Measurements from ENCODE around the gene TIMM21. TPM values are rescaled to one million over a fixed set of nuclear protein-coding genes. Genes with fewer than 3 reads are reported as not detected.

Gene TIMM21
- polyA plus RNA-seq, 3 donors from 2014 or later: 11.6 to 28.3 (median 12.3) TPM

DNA sequence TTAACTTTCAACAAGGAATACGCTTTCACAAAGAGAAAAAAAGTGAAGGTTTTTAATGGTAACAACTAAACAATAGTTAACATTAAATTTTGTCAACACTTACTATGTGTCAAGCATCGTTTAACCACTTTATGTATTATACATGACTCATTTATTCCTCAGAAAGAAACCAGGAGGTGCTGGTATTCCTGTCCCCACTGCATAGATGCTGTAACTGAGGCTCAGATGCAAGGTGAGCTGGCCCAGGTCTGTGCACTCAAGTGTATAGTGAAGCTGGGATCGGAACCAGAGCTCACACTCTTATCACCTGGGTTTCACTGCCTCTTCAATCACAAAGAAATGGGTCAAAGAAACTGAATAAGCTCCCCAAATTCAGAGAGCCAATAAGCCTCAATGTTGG, 17.2 kb upstream of the TIMM21 start:
- no peaks in the 10 kb centered on the region for H3K9me3 Mint-ChIP-seq
- H3K4me1 Mint-ChIP-seq: no peaks in the 10 kb centered on the region
- no peak overlapping the region for H3K4me3 Mint-ChIP-seq
- H3K27me3 Mint-ChIP-seq (ENCODE audit: low read depth in 3 of 3): peaks cover 0 to 3% (median 1%) of the 10 kb centered on the region in 3 donors
- no peak overlapping the region for H3K27ac Mint-ChIP-seq
- DNase-seq: no peak
- H3K36me3 Mint-ChIP-seq: no peaks in the 10 kb centered on the region

DNA sequence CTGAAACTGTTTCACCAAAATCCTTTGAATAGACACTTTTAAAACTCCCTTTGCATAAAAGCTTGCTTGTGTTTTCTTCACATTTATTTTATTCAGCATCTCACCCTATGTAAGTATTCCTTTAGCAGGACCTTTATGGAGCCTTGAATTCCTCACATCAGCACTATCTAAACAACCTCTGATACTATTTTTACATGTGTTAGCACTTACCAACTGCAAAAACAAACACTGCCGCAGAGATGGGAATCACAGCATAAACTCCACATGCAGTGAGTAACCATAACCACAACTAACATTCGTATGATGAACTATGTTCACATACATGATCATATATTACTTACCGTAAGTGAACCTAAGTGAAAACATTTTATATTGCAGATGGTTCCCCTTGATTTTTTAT, 16.1 kb upstream of the TIMM21 start:
- Mint-ChIP-seq H3K4me3 (no peak overlapping the region), H3K36me3 (no peaks in the 10 kb centered on the region), H3K4me1 (no peaks in the 10 kb centered on the region), H3K9me3 (no peaks in the 10 kb centered on the region), H3K27me3 (ENCODE audit: low read depth in 3 of 3) (peaks cover 0 to 4% (median 2%) of the 10 kb centered on the region in 3 donors), H3K27ac (no peak overlapping the region)
- DNase-seq: no peak

- H3K36me3 Mint-ChIP-seq: no peaks in the 10 kb centered on the region
- no peak for DNase-seq
- H3K27me3 Mint-ChIP-seq (ENCODE audit: low read depth in 3 of 3): peaks cover 0 to 14% (median 2%) of the 10 kb centered on the region in 3 donors
- no peak overlapping the region for H3K4me3 Mint-ChIP-seq
- no peaks in the 10 kb centered on the region for H3K9me3 Mint-ChIP-seq
- H3K27ac Mint-ChIP-seq: peak overlapping the region in 1 of 6 donors; percentile 26
- no peaks in the 10 kb centered on the region for H3K4me1 Mint-ChIP-seq
These were observed 10.3 kb upstream of the TIMM21 start for GRCh38 chr18:74137920-74138538.

GRCh38 chr18:74139411-74139810, 8.9 kb upstream of the TIMM21 start:
- H3K27ac Mint-ChIP-seq: no peak overlapping the region
- no peaks in the 10 kb centered on the region for H3K9me3 Mint-ChIP-seq
- no peak overlapping the region for H3K4me3 Mint-ChIP-seq
- no peaks in the 10 kb centered on the region for H3K4me1 Mint-ChIP-seq
- DNase-seq: no peak
- peaks cover 2 to 14% (median 2%) of the 10 kb centered on the region in 3 donors for H3K27me3 Mint-ChIP-seq (ENCODE audit: low read depth in 3 of 3)
- no peaks in the 10 kb centered on the region for H3K36me3 Mint-ChIP-seq

DNA sequence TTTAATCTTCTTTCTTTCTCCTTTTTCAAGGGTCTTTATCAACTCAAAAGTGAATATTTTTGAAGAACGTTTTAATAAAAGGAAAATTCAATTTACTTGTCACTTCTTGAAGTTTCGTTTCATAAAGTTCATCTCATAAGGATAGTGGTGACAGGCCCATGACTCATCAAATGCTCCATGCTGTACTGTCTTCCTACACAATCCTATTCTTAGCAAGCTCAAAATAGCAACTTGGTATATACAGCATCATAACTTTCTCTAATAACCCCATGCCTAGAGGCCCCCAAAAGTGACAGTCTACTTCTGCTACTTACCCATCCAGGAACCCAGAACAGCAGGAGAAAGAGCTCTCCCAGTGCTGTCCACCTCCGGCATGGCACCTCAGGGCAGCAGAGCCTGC, 8.4 kb upstream of the TIMM21 start:
- no peak overlapping the region for H3K27ac Mint-ChIP-seq
- DNase-seq: no peak
- H3K36me3 Mint-ChIP-seq: no peaks in the 10 kb centered on the region
- no peak overlapping the region for H3K4me3 Mint-ChIP-seq
- H3K9me3 Mint-ChIP-seq: no peaks in the 10 kb centered on the region
- peaks cover 2 to 14% (median 2%) of the 10 kb centered on the region in 3 donors for H3K27me3 Mint-ChIP-seq (ENCODE audit: low read depth in 3 of 3)
- no peaks in the 10 kb centered on the region for H3K4me1 Mint-ChIP-seq

DNA sequence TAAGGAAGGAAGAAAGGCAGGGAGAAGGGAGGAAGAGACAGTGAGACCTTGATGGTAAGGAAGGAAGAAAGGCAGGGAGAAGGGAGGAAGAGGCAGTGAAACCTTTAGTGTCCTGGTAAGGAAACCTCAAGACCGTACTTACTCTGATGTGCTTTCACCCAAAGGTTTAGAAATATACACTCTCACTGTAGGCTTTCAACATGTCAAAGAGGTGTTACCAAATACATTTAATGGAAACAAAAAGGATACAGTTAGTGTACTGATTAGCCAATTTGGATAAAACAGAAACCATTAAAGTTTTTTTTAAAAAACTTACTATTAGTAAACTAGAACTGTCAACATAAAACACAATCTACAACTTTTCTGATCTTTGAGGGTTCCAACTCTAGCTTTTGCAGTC, 7.7 kb upstream of the TIMM21 start:
- H3K9me3 Mint-ChIP-seq: no peaks in the 10 kb centered on the region
- no peak overlapping the region for H3K27ac Mint-ChIP-seq
- H3K36me3 Mint-ChIP-seq: no peaks in the 10 kb centered on the region
- no peak for DNase-seq
- no peaks in the 10 kb centered on the region for H3K4me1 Mint-ChIP-seq
- no peak overlapping the region for H3K4me3 Mint-ChIP-seq
- H3K27me3 Mint-ChIP-seq (ENCODE audit: low read depth in 3 of 3): peaks cover 2 to 14% (median 2%) of the 10 kb centered on the region in 3 donors

DNA sequence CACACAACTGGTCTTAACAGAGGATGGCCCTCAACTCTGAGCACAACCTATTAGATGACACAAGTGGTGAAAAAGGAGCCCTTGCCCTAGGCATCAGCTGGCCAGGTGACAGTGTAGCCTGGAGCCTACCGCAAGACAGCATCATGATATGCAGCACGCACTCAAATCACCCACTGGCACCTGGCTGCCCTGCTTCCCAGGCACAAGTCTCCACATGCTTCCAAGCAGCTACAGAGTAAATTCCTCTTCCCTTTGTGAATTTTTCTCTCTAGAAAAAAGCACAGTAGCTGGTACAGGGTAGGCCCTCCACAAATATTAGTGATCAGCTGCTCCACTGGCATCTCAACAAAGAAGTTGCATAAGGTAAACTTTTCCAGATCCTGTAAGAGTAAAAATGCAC, 6.7 kb upstream of the TIMM21 start:
- H3K9me3 Mint-ChIP-seq: no peaks in the 10 kb centered on the region
- no peak for DNase-seq
- H3K4me1 Mint-ChIP-seq: peaks cover 0 to 3% of the 10 kb centered on the region in 2 donors
- H3K36me3 Mint-ChIP-seq: no peaks in the 10 kb centered on the region
- H3K4me3 Mint-ChIP-seq: no peak overlapping the region
- no peak overlapping the region for H3K27ac Mint-ChIP-seq
- peaks cover 0 to 10% (median 8%) of the 10 kb centered on the region in 3 donors for H3K27me3 Mint-ChIP-seq (ENCODE audit: low read depth in 3 of 3)

- H3K27me3 Mint-ChIP-seq (ENCODE audit: low read depth in 3 of 3): peaks cover 0 to 15% (median 14%) of the 10 kb centered on the region in 3 donors
- H3K4me1 Mint-ChIP-seq: peaks cover 6 to 9% of the 10 kb centered on the region in 2 donors
- no peak for DNase-seq
- H3K27ac Mint-ChIP-seq: no peak overlapping the region
- H3K36me3 Mint-ChIP-seq: no peaks in the 10 kb centered on the region
- no peak overlapping the region for H3K4me3 Mint-ChIP-seq
- H3K9me3 Mint-ChIP-seq: no peaks in the 10 kb centered on the region
These were observed 6.1 kb upstream of the TIMM21 start for GRCh38 chr18:74142252-74142651.

DNA sequence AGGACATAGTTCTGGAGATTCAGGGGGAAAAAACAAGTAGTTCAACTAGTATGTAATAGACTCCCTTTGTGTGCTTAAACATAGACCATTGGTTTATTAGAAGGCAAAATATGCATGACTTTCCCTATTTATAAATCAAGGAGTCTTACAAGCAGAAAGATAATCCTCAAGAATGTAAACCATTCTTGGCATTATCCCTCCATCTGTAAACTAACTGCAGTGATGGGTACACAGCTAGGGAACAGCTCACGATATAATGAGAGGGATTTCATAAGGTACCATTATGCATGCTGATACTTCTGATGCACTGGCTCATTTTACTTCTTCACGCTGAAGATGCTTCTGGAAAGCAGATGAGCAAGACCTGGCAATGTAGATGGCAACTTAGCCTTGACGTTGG, 1.6 kb upstream of the TIMM21 start:
- H3K4me1 Mint-ChIP-seq: peaks cover 30 to 36% of the 10 kb centered on the region in 2 donors
- H3K9me3 Mint-ChIP-seq: peaks cover 0 to 2% (median 0%) of the 10 kb centered on the region in 6 donors
- DNase-seq: no peak
- peak overlapping the region; percentile 91 to 100 (median 100) for H3K27ac Mint-ChIP-seq
- H3K27me3 Mint-ChIP-seq (ENCODE audit: low read depth in 3 of 3): peaks cover 7 to 26% (median 16%) of the 10 kb centered on the region in 3 donors
- H3K4me3 Mint-ChIP-seq: peak overlapping the region; percentile 98 to 100 (median 99)
- H3K36me3 Mint-ChIP-seq: no peaks in the 10 kb centered on the region

DNA sequence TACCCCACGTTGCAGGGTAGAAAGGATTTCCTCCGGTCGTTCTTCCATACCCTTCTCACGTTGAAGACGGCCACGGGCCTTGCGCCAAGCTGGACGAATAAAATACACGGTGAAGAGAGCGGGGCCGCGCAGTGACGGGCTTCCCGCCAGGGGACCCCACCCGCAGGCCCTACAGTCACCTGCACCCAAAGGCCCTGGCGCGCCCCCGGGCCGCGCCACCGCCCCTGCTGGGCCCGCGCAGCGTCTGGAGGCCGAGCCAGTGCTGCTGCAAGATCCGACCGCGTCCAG, 888 bp upstream of the TIMM21 start:
- Mint-ChIP-seq H3K4me1 (peaks cover 30 to 40% of the 10 kb centered on the region in 2 donors), H3K27me3 (ENCODE audit: low read depth in 3 of 3) (peaks cover 7 to 26% (median 16%) of the 10 kb centered on the region in 3 donors), H3K27ac (peak overlapping the region; percentile 99 to 100 (median 100)), H3K36me3 (peaks cover 0 to 3% (median 0%) of the 10 kb centered on the region in 3 donors), H3K9me3 (peaks cover 0 to 2% (median 0%) of the 10 kb centered on the region in 6 donors), H3K4me3 (peak overlapping the region; percentile 98 to 100 (median 99))
- no peak for DNase-seq

DNA sequence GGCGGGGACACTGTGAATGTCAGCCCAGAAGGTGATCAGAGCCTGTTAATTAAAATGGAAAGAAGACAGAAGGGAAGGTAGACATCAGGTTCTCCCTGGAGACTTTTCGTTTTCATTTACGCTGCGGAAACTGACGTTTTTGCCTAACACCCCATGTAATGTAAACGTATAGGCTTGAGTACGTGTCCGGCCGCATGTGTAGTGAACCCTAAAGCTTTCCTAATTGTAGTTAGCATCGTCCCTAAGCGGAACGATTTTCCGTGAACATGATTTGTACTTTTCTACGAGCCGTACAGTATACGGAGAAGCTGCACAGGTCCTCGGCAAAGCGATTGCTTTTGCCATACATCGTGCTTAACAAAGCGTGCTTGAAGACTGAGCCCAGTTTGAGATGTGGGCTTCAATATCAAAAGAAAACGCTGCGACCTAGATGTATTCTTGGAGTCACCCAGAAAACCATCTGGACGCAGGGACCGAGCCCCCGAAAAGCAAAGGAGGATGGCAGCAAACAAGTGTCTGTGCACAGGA, 284 bp downstream of the TIMM21 start:
- no peak for DNase-seq
- Mint-ChIP-seq H3K27ac (peak overlapping the region; percentile 99 to 100 (median 100)), H3K4me1 (peaks cover 30 to 42% of the 10 kb centered on the region in 2 donors), H3K27me3 (ENCODE audit: low read depth in 3 of 3) (peaks cover 7 to 24% (median 16%) of the 10 kb centered on the region in 3 donors), H3K36me3 (peaks cover 0 to 3% (median 0%) of the 10 kb centered on the region in 3 donors), H3K9me3 (peaks cover 0 to 2% (median 0%) of the 10 kb centered on the region in 6 donors), H3K4me3 (peak overlapping the region; percentile 98 to 100 (median 99))

DNA sequence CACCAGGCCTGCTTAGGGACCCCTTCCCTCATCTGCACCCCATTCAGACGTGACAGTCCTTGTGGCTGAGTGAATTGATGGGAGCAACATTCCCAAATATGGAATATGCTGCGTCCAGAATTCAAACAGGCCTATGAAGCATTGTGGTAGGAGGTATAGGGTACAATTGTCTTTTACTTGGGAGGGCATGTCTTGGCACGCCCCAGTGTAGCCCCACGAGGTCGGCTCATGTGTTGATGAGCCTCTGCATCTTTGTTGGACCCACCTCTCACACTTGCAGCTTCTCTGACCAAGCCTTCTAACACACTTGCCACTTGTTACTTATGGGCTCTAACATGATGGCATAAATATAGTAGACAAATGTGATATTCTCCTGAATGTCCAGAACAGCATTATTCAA, 1.6 kb downstream of the TIMM21 start:
- peaks cover 7 to 24% (median 16%) of the 10 kb centered on the region in 3 donors for H3K27me3 Mint-ChIP-seq (ENCODE audit: low read depth in 3 of 3)
- no peak for DNase-seq
- H3K27ac Mint-ChIP-seq: peak overlapping the region in 3 of 6 donors; percentile 40 to 100 (median 70)
- peaks cover 0 to 6% (median 4%) of the 10 kb centered on the region in 3 donors for H3K36me3 Mint-ChIP-seq
- H3K9me3 Mint-ChIP-seq: peaks cover 0 to 2% (median 0%) of the 10 kb centered on the region in 6 donors
- peaks cover 30 to 42% of the 10 kb centered on the region in 2 donors for H3K4me1 Mint-ChIP-seq
- H3K4me3 Mint-ChIP-seq: peak overlapping the region in 4 of 5 donors; percentile 26 to 99 (median 52)

DNA sequence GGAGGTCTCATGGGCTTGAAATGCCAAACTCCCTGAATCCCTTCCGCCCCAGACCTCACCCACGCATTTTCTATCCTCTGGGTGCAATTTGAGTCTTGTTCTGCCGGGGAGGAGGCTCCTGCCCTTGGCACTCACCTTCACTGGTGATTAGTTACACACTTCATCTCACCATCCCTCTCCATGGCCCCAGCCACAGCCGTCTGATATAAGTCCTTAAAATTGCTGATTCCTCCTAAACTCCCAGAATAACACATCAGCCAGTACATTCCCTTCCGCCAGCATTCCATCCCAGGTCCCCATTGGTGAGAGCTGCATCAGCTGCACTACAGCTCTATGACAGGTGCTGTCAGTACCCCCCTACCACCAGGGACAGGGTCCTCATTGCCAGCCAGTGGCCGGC, 3.9 kb downstream of the TIMM21 start:
- no peak overlapping the region for H3K4me3 Mint-ChIP-seq
- peaks cover 0 to 2% (median 0%) of the 10 kb centered on the region in 6 donors for H3K9me3 Mint-ChIP-seq
- H3K27ac Mint-ChIP-seq: peak overlapping the region in 1 of 6 donors; percentile 29
- peaks cover 21 to 36% of the 10 kb centered on the region in 2 donors for H3K4me1 Mint-ChIP-seq
- H3K36me3 Mint-ChIP-seq: peaks cover 9 to 17% (median 9%) of the 10 kb centered on the region in 3 donors
- DNase-seq: no peak
- peaks cover 7 to 12% (median 9%) of the 10 kb centered on the region in 3 donors for H3K27me3 Mint-ChIP-seq (ENCODE audit: low read depth in 3 of 3)

- no peak overlapping the region for H3K27ac Mint-ChIP-seq
These were observed 4.5 kb downstream of the TIMM21 start for GRCh38 chr18:74152857-74153256.

More at GRCh38 chr18:74152857-74153256, 4.5 kb downstream of the TIMM21 start:
- DNase-seq: no peak
- H3K36me3 Mint-ChIP-seq: peaks cover 9 to 18% (median 10%) of the 10 kb centered on the region in 3 donors
- no peaks in the 10 kb centered on the region for H3K9me3 Mint-ChIP-seq
- peaks cover 3 to 6% (median 5%) of the 10 kb centered on the region in 3 donors for H3K27me3 Mint-ChIP-seq (ENCODE audit: low read depth in 3 of 3)
- no peak overlapping the region for H3K4me3 Mint-ChIP-seq
- peaks cover 17 to 34% of the 10 kb centered on the region in 2 donors for H3K4me1 Mint-ChIP-seq

All from immature natural killer cell (primary cell).